ENCODE results near the gene TMPRSS11F. TPM values are rescaled to one million over a fixed set of nuclear protein-coding genes. Genes with fewer than 3 reads are reported as not detected.

TMPRSS11F gene
- total and polyA plus RNA-seq, 9 donors, result 0.10 to 0.31 (median 0.11) TPM; not detected in 6

Other genes with a start within 250 kb of the TMPRSS11F start
- gene TMPRSS11D, start 245.9 kb downstream of the TMPRSS11F start, total RNA-seq, result not detected
- under 1 TPM in 4 of 8 donors, not detected in 4; 0.08 to 0.41 (median 0.22) TPM for gene TMPRSS11D, start 245.9 kb downstream of the TMPRSS11F start, polyA plus RNA-seq (ENCODE audit: insufficient read depth in 1 of 8, insufficient read length in 8 of 8, low replicate concordance in 1 of 8)
- gene TMPRSS11A, start 166.4 kb downstream of the TMPRSS11F start, total RNA-seq, result not detected
- under 1 TPM in 2 of 8 donors, not detected in 6; 0.09 to 0.26 TPM for gene TMPRSS11A, start 166.4 kb downstream of the TMPRSS11F start, polyA plus RNA-seq (ENCODE audit: insufficient read depth in 1 of 8, insufficient read length in 8 of 8, low replicate concordance in 1 of 8)
- gene TMPRSS11B, start 115.8 kb upstream of the TMPRSS11F start, total RNA-seq, result not detected
- gene TMPRSS11B, start 115.8 kb upstream of the TMPRSS11F start, polyA plus RNA-seq (ENCODE audit: insufficient read depth in 1 of 8, insufficient read length in 8 of 8, low replicate concordance in 1 of 8), result not detected
- gene YTHDC1, start 220.2 kb upstream of the TMPRSS11F start, total RNA-seq, result 53.9 TPM
- gene YTHDC1, start 220.2 kb upstream of the TMPRSS11F start, polyA plus RNA-seq (ENCODE audit: insufficient read depth in 1 of 8, insufficient read length in 8 of 8, low replicate concordance in 1 of 8), result 10 to 100 TPM; 59.3 to 88.1 (median 75.0) TPM